Panc1 (cell line): ENCODE results near the gene PTPN22.

Experiments used
- CTCF ChIP-seq: fragments of 450-650 bp; IDR thresholded peaks from 2 replicates; pipeline ENCODE4 v1.5.1; 2017; ENCODE audit warnings: mild to moderate bottlenecking
- REST ChIP-seq, 2 experiments: IDR thresholded peaks; 2 replicates each; pipeline ENCODE4 v1.6.1; 2011 to 2012; ENCODE audit warnings: low read depth in 2 of 2, control low read depth in 1 of 2, low read length in 1 of 2, mild to moderate bottlenecking in 1 of 2, moderate library complexity in 1 of 2; ENCODE audit not compliant: insufficient read depth in 1 of 2
- SIN3A ChIP-seq: IDR thresholded peaks from 2 replicates; pipeline ENCODE4 v1.6.1; 2012; ENCODE audit warnings: low read depth, mild to moderate bottlenecking, low read length, moderate library complexity, borderline replicate concordance; ENCODE audit not compliant: insufficient read depth

GRCh38 chr1:113904293-113904673, 32.8 kb upstream of the PTPN22 start:
- no peak for TF ChIP-seq CTCF
- TF ChIP-seq REST (IDR thresholded peaks at IDR 0.05; ENCODE audit: insufficient read depth in 1 of 2, low read depth in 2 of 2, low read length in 1 of 2), result no peak
- TF ChIP-seq SIN3A, result no peak
